ENCODE measurements around the gene TMEM74B. TPM values are rescaled to one million over a fixed set of nuclear protein-coding genes. Genes with fewer than 3 reads are reported as not detected.

The TMEM74B gene
- 2.7 TPM for total RNA-seq

GRCh38 chr20:1184638-1185315 is at the start of gene TMEM74B:
Gene TMEM74B (minus strand): TSS chr20:1184981. CDS start chr20:1183801, 1,180 bp downstream.

GRCh38 chr20:1225783-1226654 is 41.2 kb upstream of the TMEM74B start, which contains the start of gene RAD21L1:
Gene RAD21L1 (plus strand): TSS chr20:1226044. CDS start chr20:1228454, 2,410 bp downstream.

GRCh38 chr20:1202762-1203504 is 18.2 kb upstream of the TMEM74B start, which contains the start of gene C20orf202:
Gene C20orf202 (plus strand): TSS chr20:1203454. CDS start chr20:1203586, 132 bp downstream.

Other genes starting within 250 kb of the TMEM74B start
- gene RSPO4, start 182.7 kb downstream of the TMEM74B start, total RNA-seq, result 0.23 TPM
- 49.5 TPM for gene PSMF1, start 66.4 kb downstream of the TMEM74B start, total RNA-seq
- 0.47 TPM for gene C20orf202, start 18.5 kb upstream of the TMEM74B start, total RNA-seq
- not detected for gene RAD21L1, start 41.1 kb upstream of the TMEM74B start, total RNA-seq
- gene SNPH, start 81.3 kb upstream of the TMEM74B start, total RNA-seq, result 3.6 TPM
- gene SDCBP2, start 144.2 kb upstream of the TMEM74B start, total RNA-seq, result 2.5 TPM
- 125 TPM for gene FKBP1A, start 208.1 kb upstream of the TMEM74B start, total RNA-seq

Data from metanephros (tissue), 1 donor.